Keratinocyte (primary cell): ENCODE results near the gene RRAS2.

ENCODE experiments used
- CTCF ChIP-seq, 3 experiments: IDR thresholded peaks in 1 of 3; conservative IDR thresholded peaks in 1 of 3; optimal IDR thresholded peaks in 1 of 3; 2 replicates in 2 of 3; 3 replicates in 1 of 3; pipeline versions ENCODE3 to v1.5.1; 2011; ENCODE audit warnings: low read length in 3 of 3, mild to moderate bottlenecking in 3 of 3, moderate library complexity in 2 of 3, control low read depth in 1 of 3, inconsistent platforms in 1 of 3; ENCODE audit not compliant: insufficient read depth in 2 of 3; ENCODE audit errors: extremely low read depth in 1 of 3
- EZH2 ChIP-seq: IDR thresholded peaks from one replicate; pipeline ENCODE4 v1.6.1; 2012; ENCODE audit warnings: inconsistent platforms, mild to moderate bottlenecking, low read length, moderate library complexity

- TF ChIP-seq CTCF (optimal IDR thresholded peaks at IDR 0.05 in 1 of 3, IDR thresholded peaks at IDR 0.05 in 1 of 3, conservative IDR thresholded peaks at IDR 0.05 in 1 of 3; ENCODE audit: extremely low read depth in 1 of 3, insufficient read depth in 2 of 3, low read length in 3 of 3) (no peak), EZH2 (no peak)
Measured at GRCh38 chr11:14258221-14258935, 100.6 kb downstream of the RRAS2 start.
